GDM1 (cell line): ENCODE data around the gene KYAT1.
"Not testable (repeated sequence)": the region's sequence is repeated elsewhere in the genome, so short reads cannot be mapped to it uniquely, and the experiment has no call there.

Source experiments
- DNase-seq: peaks from one replicate; lab custom pipeline; 2025; lab: John Stamatoyannopoulos, UW

The KYAT1 gene

GRCh38 chr9:128818099-128818838 lies 63.5 kb downstream of the KYAT1 start, which contains the start of gene ENDOG:
TSS of gene ENDOG (plus strand) at chr9:128818500. CDS start at chr9:128818685, 185 bp downstream.
- peak; percentile 93 for DNase-seq

- no peak for DNase-seq
These were observed 70.9 kb downstream of the KYAT1 start for GRCh38 chr9:128810873-128811272.

- no peak for DNase-seq
These were observed 71.9 kb downstream of the KYAT1 start for GRCh38 chr9:128809831-128810230.

- no peak for DNase-seq
These were observed 72.6 kb downstream of the KYAT1 start for GRCh38 chr9:128809036-128809599.

- no peak for DNase-seq
These were observed 73.2 kb downstream of the KYAT1 start for GRCh38 chr9:128808543-128808942.

GRCh38 chr9:128807827-128808226 lies 73.9 kb downstream of the KYAT1 start:
- DNase-seq, result no peak

GRCh38 chr9:128805661-128806060 lies 76.1 kb downstream of the KYAT1 start:
- DNase-seq, result no peak

- DNase-seq, result no peak
These were observed 79.3 kb downstream of the KYAT1 start for GRCh38 chr9:128802482-128802881.

GRCh38 chr9:128800061-128800460 lies 81.7 kb downstream of the KYAT1 start:
- no peak for DNase-seq

GRCh38 chr9:128798896-128799295 lies 82.9 kb downstream of the KYAT1 start:
- no peak for DNase-seq

- DNase-seq, result not testable (repeated sequence)
These were observed 86.8 kb downstream of the KYAT1 start for GRCh38 chr9:128794961-128795360.

GRCh38 chr9:128792978-128793686 lies 88.6 kb downstream of the KYAT1 start:
- no peak for DNase-seq

- DNase-seq, result no peak
These were observed 89.6 kb downstream of the KYAT1 start for GRCh38 chr9:128792134-128792533.

- DNase-seq, result no peak
These were observed 91.2 kb downstream of the KYAT1 start for GRCh38 chr9:128790536-128790935.

GRCh38 chr9:128788445-128788844 lies 93.3 kb downstream of the KYAT1 start:
- no peak for DNase-seq

- no peak for DNase-seq
These were observed 94.1 kb downstream of the KYAT1 start for GRCh38 chr9:128787659-128788058.

GRCh38 chr9:128786681-128787601 lies 94.8 kb downstream of the KYAT1 start, which contains the start of gene TBC1D13:
TSS of gene TBC1D13 (plus strand) at chr9:128787253. CDS start at chr9:128787354, 101 bp downstream.
- DNase-seq, result peak; percentile 78

- no peak for DNase-seq
These were observed 96.3 kb downstream of the KYAT1 start for GRCh38 chr9:128785427-128785826.
